Nephron (organoid): Measurements from ENCODE around the gene NRAP.

Experiments used
- H3K27ac Mint-ChIP-seq, 3 experiments: 2 replicates each; pipeline ENCODE4 v1.8.0; 2020; ENCODE audit warnings: mixed read lengths in 3 of 3, mild to moderate bottlenecking in 2 of 3, moderate library complexity in 1 of 3
- H3K27me3 Mint-ChIP-seq: 2 replicates; pipeline ENCODE4 v1.8.0; 2021; ENCODE audit warnings: low read depth, mild to moderate bottlenecking, moderate library complexity, mixed read lengths
- H3K36me3 Mint-ChIP-seq: 2 replicates; pipeline ENCODE4 v1.8.0; 2020; ENCODE audit warnings: low read depth, mixed read lengths
- H3K4me1 Mint-ChIP-seq: 2 replicates; pipeline ENCODE4 v1.8.0; 2020; ENCODE audit warnings: mixed read lengths
- H3K4me3 Mint-ChIP-seq, 3 experiments: 2 replicates each; pipeline ENCODE4 v1.8.0; 2020; ENCODE audit warnings: mild to moderate bottlenecking in 3 of 3, mixed read lengths in 3 of 3, moderate library complexity in 2 of 3
- H3K9me3 Mint-ChIP-seq: 2 replicates; pipeline ENCODE4 v1.8.0; 2020; ENCODE audit warnings: mixed read lengths
- CTCF ChIP-seq, 3 experiments: fragments of 200-600 bp; sonication (generic); IDR thresholded peaks; one replicate each; pipeline ENCODE4 v1.5.0; 2021; ENCODE audit warnings: antibody characterized with exemption in 3 of 3; ENCODE audit not compliant: unreplicated experiment in 3 of 3

Gene NRAP

GRCh38 chr10:113630929-113631533 lies 32.8 kb downstream of the NRAP start:
- no peaks in the 10 kb centered on the region for H3K9me3 Mint-ChIP-seq
- H3K4me1 Mint-ChIP-seq: peaks cover 14% of the 10 kb centered on the region
- H3K36me3 Mint-ChIP-seq: no peaks in the 10 kb centered on the region
- H3K4me3 Mint-ChIP-seq: no peak overlapping the region
- H3K27ac Mint-ChIP-seq: peak overlapping the region in 1 of 3 experiments; percentile 57
- no peak for TF ChIP-seq CTCF (IDR thresholded peaks at IDR 0.05; ENCODE audit: unreplicated experiment in 3 of 3)
- H3K27me3 Mint-ChIP-seq: peaks cover 17% of the 10 kb centered on the region

DNA sequence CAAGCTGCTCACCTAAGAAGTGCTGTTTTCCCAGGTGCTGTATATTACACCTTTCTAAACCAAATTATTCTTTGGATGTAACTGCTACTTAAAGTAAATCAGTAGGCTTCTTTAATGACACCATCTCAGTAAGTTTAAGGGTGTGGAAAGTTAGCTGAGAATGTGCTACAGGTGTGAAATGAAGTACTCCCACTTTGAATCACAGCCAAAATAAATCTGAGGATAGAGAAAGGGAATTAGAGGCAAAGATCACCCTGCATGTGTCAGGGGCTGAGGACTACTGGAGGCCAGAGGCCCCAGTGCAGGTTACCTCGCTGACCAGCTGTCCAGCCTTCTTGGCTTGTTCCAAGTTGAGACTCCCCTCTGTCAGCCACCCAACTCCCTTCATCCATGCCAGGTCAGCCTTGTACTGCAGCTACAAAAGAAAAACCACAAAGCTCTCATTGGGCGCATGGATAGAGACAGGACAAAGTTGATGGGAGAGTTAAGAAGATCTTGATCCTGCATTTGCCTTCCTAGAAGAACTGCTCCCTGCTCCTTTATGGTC lies 35.2 kb downstream of the NRAP start:
- Mint-ChIP-seq H3K4me1 (peaks cover 14% of the 10 kb centered on the region), H3K27me3 (peaks cover 26% of the 10 kb centered on the region), H3K4me3 (no peak overlapping the region), H3K36me3 (no peaks in the 10 kb centered on the region), H3K9me3 (no peaks in the 10 kb centered on the region), H3K27ac (no peak overlapping the region)
- TF ChIP-seq CTCF (IDR thresholded peaks at IDR 0.05; ENCODE audit: unreplicated experiment in 3 of 3): no peak

DNA sequence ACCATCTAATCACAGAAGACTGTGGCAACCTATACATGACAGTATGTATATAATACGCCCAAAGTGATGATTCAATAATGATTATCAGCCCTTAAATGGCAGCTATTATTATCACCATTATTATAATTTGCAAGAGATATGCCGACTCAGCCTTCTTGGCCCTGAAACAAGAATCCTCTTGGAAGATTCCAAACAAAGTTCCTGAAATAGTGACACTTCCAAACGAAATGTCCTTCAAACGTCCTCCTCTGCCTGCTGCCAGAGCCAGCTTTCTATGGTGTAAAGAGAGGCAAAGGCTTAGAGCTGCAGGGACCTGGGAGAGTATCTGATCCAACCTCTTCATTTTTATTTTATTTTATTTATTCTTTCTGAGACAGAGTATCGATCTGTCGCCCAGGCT lies 36.0 kb downstream of the NRAP start:
- no peaks in the 10 kb centered on the region for H3K9me3 Mint-ChIP-seq
- H3K4me1 Mint-ChIP-seq: peaks cover 14% of the 10 kb centered on the region

GRCh38 chr10:113626809-113627355 lies 37.0 kb downstream of the NRAP start:
- Mint-ChIP-seq H3K27ac (no peak overlapping the region), H3K4me3 (no peak overlapping the region), H3K4me1 (peaks cover 12% of the 10 kb centered on the region)

More for the DNA sequence above, 36.0 kb downstream of the NRAP start:
- Mint-ChIP-seq H3K4me3 (no peak overlapping the region), H3K27ac (no peak overlapping the region), H3K36me3 (no peaks in the 10 kb centered on the region), H3K27me3 (peaks cover 34% of the 10 kb centered on the region)
- no peak for TF ChIP-seq CTCF (IDR thresholded peaks at IDR 0.05; ENCODE audit: unreplicated experiment in 3 of 3)

GRCh38 chr10:113625461-113626186 lies 38.2 kb downstream of the NRAP start:
- TF ChIP-seq CTCF (IDR thresholded peaks at IDR 0.05; ENCODE audit: unreplicated experiment in 3 of 3): no peak
- Mint-ChIP-seq H3K36me3 (no peaks in the 10 kb centered on the region), H3K27ac (no peak overlapping the region), H3K4me1 (peaks cover 6% of the 10 kb centered on the region), H3K27me3 (peaks cover 42% of the 10 kb centered on the region), H3K9me3 (no peaks in the 10 kb centered on the region), H3K4me3 (no peak overlapping the region)

More at GRCh38 chr10:113626809-113627355, 37.0 kb downstream of the NRAP start:
- H3K9me3 Mint-ChIP-seq: no peaks in the 10 kb centered on the region
- peaks cover 41% of the 10 kb centered on the region for H3K27me3 Mint-ChIP-seq
- no peaks in the 10 kb centered on the region for H3K36me3 Mint-ChIP-seq
- no peak for TF ChIP-seq CTCF (IDR thresholded peaks at IDR 0.05; ENCODE audit: unreplicated experiment in 3 of 3)
